HG03460 (cell line): ENCODE data around the gene CHMP4B.

Experiments
- ATAC-seq: cut with Tn5 transposase; IDR thresholded peaks from one replicate; pipeline ENCODE4 v1.9.1; 2021; ENCODE audit not compliant: unreplicated experiment

CHMP4B gene, protein sequence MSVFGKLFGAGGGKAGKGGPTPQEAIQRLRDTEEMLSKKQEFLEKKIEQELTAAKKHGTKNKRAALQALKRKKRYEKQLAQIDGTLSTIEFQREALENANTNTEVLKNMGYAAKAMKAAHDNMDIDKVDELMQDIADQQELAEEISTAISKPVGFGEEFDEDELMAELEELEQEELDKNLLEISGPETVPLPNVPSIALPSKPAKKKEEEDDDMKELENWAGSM

DNA sequence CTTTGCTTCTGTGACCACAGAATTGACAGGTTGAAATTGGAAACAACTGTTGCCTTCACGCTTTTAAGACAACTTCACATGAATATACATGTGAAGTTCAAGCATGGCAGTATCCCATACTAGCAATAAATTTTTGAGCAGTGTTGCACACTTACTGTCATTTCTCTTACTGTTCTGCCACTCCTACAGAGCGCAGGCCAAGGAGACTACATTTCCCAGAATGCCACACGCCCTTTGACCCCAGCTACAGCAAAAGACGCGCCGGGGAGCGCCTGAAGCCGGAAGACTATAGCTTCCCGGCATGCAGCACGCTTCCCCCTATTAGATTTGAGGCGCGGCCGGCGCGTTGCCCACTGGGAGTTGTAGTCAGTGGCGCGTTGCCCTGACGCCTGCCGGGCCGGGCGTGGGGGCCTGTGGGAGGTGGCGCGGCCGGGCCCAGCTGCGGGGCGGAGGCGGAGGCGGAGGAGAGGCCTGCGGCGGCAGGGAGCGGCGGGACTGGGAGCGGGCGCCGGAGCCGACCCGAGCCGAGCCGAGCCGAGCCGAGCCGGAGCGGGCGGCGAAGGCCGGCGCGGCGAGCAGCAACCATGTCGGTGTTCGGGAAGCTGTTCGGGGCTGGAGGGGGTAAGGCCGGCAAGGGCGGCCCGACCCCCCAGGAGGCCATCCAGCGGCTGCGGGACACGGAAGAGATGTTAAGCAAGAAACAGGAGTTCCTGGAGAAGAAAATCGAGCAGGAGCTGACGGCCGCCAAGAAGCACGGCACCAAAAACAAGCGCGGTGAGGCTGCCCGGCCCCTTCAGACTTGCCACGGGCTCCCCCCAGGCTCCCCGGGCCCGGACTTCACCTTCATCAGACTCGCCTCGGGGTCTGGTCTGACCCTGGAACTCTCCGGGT is at the start of gene CHMP4B:
TSS of gene CHMP4B (plus strand) at position 464 of the 891 bp plus-strand sequence. CDS start at position 585, 121 bp downstream.
- ATAC-seq: peak; percentile 92

DNA sequence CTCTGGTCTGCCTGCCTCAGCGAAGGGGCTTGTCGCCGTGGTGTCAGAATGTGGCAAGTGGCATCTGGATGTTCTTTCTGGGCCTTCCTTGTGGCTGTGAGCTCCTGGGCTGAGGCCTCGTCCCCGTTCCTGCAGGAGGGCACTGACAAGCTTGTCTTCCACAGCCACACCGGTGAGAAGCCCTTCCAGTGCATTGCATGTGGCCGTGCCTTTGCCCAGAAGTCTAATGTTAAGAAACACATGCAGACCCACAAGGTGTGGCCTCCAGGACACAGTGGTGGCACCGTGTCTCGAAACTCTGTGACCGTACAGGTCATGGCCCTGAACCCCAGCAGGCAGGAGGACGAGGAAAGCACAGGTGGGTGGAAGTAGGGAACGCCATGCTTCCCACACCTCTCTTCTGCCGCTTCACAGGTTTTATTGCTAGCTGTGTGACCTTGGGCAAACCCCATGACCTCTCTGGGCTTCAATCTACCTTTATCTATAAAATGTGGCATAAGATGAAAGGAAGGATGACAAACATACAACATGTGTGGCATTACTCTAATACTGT is 49.4 kb upstream of the CHMP4B start:
- no peak for ATAC-seq

DNA sequence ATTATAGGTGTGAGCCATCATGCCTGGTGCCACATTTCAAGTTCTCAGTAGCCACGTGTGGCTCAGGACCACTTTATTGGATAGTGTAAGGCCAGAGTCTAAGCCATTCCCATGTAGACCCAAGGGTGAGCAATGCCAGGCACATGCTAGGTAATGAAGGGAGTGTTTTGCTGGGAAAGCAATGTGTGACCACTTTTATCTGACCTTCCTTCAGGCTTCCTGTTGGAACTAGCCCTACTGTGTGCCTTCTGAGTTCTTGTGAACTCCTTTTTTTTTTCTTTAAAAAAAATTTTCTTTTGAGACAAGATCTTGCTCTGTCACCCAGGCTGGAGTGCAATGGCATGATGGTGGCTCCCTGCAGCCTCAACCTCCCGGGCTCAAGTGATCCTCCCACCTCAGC is 46.0 kb upstream of the CHMP4B start:
- ATAC-seq: no peak

DNA sequence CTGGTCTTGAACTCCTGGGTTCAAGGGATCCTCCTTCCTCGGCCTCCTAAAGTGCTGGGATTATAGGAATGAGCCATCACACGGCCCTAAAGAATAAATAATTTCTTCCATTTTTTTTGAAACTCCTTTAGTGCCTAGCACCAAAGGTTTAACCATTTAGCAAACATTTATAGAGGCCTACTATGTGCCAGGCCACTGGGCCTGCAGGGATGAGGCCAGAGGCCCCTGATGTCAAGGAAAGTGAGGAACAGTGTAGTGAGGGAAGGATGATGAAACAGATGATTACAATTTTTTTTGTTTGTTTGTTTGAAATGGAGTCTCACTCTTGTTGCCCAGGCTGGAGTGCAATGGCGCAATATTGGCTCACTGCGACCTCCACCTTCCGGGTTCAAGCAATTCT is 45.6 kb upstream of the CHMP4B start:
- no peak for ATAC-seq

DNA sequence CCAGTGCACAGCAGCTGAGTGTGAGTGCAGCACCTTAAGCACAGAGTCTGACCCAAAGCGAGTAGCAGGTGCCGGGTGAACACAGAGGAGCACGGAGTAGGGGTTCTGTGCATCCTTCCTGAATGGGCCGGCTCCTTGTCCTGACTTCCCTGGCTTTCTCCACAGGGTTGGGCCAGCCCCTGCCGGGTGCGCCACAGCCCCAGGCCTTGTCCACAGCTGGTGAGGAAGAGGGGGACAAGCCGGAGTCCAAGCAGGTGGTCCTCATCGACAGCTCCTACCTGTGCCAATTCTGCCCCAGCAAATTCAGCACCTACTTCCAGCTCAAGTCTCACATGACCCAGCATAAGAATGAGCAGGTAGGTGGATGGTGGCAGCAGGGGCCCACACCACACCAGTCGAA is 44.5 kb upstream of the CHMP4B start:
- no peak for ATAC-seq

DNA sequence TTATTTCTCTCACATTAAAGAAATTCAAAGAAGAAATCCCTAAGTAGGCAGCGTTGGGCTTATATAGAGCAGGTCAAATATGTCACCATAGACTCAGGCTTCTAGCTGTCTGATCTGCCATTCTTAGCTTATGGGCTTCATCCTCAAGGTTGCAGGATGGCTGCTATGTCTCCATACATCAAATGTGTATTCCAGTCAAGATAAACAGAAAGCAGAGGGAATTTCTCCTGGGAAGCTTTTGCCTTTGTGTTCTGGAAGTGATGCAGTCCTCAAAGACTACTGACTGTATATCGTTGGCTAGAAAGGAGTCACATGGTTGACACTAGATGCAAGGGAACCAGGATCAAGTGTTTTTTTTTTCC is 43.4 kb upstream of the CHMP4B start:
- no peak for ATAC-seq

DNA sequence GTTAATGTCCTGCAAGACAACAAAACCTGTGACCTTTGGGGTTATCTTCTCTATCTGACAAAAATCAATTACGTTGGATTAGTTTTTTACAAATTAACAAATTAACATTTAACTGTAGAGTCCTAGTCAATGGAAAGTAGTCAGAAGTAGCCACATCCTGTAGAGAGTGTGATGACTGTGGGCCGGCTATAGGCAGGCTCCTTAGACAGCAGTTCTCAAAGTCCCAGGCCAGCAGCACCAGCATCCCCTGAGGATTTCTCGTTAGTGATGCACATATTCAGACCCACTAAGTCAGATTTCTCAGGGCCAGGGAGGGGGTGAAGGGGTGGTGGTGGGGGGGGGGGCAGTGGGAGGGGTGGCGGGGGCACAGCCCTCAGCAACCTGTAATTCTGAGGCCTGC is 42.1 kb upstream of the CHMP4B start:
- ATAC-seq: no peak

DNA sequence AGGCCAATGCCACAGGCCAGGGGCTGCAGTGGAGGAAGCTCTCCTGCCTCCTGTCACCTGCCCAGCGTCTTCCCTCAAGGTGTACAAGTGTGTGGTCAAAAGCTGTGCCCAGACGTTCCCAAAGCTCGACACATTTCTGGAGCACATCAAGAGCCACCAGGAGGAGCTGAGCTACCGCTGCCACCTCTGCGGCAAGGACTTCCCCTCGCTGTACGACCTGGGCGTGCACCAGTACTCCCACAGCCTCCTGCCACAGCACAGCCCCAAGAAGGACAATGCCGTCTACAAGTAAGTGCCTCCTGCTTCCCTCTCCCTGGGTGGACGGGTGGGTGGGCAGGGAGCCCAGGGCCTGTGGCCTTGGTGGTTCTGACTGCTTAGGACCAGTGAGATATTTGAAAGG is 41.1 kb upstream of the CHMP4B start:
- no peak for ATAC-seq

DNA sequence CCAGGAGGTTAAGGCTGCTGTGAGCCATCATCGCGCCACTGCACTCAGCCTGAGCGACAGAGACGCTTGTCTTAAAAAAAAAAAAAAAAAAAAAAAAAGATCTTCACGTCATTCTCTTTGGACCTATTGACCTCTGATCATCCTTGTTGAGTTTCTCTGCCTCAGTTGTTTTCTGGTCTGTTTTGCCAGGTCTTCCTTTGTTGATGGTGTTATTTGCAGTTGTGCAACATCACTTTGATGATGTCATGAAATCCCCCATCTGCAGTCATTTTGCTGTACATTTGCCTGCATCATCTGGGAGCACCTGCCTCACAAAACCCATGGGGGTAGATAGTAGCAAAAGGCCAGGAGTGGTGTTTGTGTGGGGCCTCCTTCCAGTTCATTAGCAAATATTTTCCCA is 39.2 kb upstream of the CHMP4B start:
- no peak for ATAC-seq

DNA sequence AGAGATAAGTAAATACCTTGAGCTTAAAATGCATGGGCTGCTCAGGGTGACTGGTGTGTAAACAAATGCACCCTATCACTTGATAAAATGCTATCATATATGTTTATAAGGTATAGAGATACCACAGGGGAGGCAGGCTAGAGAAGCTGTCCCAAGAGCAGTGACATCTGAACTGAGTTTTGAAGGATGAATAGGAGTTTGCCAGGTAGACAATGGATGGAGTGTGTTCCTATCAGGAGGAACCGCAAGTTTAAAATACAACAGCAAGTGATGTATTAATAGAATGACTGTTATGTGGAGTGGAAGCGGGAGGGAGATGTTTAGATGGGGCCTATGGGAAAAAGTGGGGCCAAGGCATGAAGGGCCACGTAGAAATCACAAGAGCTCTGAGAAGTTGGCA is 38.7 kb upstream of the CHMP4B start:
- no peak for ATAC-seq

DNA sequence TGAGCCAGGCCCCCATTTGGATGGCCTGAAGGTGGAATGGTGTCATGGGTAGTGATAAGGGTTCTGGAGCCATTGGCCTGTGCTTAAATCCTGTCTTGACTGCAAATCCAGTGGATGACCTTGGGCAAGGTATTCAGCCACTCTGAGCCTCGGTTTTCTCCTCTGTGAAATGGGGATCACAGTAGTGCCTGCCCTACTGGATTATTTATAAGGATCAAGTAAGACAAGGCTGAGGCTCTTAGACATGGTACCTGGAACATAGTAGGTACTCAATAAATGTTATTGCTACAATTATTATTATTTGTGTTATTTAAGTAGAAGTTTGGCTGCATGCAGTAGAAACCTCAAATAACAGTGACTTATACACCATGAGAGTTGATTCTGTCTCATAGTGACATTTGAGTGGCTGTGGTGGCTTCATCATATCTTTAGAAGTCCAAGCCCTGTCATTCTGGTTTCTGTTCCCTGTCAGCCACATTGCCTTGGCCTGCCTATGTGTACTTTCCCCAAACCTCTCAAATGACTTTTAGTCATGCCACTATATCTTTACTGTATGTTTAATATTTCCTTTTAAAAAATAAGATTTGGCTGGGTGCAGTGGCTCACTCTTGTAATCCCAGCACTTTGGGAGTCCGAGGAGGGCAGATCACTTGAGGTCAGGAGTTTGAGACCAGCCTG is 37.6 kb upstream of the CHMP4B start:
- ATAC-seq: peak; percentile 55

DNA sequence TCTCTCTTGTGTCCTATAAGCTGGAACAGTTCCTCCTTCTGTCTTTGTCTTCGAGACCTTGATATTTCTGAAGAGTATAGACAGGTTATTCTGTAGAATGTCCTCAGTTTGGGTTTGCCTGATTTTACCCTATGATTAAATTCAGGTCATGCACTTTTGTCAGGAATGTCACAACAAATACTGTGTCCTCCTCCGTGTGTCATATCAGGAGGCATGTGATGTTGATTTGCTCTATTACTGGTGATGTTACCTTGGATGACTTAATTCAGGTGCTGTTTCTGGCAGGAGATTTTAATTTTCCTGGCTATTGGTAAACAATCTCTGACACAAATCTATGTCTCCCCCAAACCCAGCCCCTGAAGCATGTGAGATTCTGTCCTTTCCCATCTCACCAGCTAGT is 33.3 kb upstream of the CHMP4B start:
- ATAC-seq: no peak

DNA sequence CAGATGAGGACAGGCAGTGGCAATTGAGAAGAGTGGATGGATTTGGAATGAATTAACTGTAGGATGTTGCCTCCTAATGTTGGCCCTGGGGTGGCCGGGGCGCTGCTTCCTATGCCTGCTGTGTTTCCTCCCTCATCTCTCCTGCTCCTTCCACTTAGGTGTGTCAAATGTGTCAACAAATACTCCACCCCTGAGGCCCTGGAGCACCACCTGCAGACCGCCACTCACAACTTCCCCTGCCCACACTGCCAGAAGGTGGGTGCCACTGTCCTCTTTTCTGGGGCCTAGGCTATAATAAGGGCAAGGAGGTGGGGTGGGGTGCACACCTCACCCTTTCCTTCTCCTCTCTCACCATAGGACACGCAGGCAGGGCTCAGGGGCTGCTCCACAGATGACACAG is 30.0 kb upstream of the CHMP4B start:
- ATAC-seq: no peak

DNA sequence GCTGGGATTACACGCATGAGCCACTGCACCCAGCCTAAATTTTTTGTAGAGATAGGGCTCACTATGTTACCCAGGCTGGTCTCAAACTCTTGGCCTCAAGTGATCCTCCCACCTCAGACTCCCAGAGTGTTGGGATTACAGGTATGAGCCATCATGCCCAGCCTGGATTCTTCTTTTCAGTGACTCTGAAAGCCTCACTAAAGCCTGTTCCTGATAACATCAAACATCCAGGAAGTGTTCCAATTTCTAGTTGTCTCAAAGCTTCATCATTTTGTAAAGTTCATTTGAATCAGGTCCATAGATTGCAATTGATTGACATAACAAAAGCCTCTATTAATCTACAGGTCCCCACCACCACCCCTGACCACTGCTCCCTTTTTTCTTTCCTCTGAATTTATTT is 29.2 kb upstream of the CHMP4B start:
- ATAC-seq: no peak

DNA sequence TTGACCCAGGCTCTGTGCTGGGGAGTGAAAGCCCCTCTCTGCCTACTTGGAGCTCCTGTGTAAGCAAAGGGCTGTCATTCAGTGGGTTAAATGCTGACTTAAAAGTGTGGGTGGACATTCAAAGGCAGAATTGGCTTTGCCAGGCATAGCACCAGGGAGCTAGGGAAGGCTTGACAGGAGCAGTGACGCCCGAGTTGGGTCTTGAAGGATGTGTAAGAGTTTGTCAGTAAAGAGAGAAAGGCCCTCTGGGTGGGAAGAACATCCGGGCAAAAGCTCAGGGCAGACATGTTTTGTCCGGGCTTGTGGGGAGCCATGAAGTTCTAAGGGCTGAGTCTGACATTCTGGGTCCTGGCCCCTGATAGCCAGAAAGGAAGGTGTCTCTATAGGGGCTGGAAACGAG is 27.9 kb upstream of the CHMP4B start:
- no peak for ATAC-seq

DNA sequence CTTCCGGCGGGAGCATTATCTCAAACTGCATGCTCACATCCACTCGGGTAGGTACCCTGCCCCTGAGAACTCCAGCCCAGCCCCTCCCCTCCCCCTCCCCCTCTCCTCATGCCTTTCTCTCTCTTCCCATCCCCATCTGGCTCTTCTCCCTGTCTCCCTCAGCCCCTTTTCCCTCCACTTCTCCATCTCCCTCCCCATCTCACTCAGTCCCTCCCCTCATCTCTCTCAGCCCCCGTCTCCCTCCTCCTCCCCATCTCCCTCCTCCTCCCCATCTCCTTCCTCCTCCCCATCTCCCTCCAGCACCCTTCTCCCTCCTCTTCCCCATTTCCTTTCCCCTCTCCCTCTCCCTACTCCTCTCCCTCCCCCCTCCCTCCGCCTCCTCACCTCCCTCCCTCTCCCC is 27.3 kb upstream of the CHMP4B start:
- ATAC-seq: no peak

DNA sequence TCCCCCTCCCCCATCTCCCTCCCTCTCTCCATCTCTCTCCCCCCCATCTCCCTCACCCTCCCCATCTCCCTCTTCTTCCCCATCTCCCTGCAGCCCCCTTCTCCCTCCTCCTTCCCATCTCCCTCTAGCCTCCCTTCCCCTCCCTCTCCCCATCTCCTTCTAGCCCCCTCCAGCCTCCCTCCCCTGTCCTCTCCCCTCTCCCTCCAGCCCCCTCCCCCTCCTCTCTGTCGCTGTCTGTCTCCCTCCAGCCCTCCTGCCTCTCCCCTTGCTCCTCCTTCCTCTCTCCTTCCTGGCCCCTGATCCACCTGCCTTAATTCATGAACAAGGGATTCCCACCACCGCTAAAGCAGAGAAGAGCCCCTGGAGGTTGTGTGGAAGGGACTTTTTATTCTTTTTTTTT is 26.9 kb upstream of the CHMP4B start:
- ATAC-seq: no peak

DNA sequence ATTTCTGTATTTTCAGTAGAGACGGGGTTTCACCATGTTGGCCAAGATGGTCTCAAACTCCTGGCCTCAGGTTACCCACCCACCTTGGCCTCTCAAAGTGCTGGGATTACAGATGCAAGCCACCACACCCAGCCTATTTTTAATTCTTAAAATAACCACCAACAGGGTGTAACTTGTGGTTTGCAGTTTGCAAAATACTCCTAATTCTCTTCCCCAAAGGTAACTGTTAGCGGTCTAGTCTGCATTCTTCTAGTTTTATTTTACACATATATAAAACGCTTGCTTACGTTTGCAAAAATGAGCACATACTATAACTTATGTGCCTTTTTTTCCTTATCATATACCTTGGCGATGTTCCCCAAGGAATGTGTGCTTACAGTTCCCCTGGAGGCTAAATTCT is 25.6 kb upstream of the CHMP4B start:
- no peak for ATAC-seq

DNA sequence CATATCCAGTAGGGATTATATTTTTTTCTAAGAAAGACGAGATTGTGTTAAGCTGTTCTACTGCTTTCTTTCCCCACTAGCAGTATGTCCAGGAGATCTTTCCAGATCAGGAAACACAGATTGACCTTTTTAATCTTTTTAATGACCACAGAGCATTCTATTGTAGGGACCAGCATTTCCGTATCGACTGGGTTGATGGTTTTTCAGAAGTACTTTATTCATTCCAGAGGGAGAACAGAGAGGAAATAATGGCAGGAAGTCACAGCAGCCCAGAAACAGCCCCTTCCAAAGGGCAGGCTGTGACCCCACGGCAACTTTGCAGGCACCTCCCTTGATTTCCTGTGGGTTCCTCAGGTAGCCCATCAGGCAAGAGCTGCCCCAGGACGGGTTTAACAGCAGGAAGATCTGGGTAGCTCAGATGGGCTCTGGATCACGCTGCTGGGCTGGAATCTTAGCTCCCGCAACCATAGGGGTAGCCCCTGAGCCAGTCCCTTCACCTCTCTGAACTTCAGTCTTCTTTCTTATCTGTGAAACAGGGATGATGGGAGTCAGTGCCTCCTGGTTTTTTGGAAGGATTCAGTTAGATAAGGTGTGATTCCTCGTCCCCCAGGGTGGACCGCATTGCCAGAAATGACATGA is 23.8 kb upstream of the CHMP4B start:
- ATAC-seq: no peak

DNA sequence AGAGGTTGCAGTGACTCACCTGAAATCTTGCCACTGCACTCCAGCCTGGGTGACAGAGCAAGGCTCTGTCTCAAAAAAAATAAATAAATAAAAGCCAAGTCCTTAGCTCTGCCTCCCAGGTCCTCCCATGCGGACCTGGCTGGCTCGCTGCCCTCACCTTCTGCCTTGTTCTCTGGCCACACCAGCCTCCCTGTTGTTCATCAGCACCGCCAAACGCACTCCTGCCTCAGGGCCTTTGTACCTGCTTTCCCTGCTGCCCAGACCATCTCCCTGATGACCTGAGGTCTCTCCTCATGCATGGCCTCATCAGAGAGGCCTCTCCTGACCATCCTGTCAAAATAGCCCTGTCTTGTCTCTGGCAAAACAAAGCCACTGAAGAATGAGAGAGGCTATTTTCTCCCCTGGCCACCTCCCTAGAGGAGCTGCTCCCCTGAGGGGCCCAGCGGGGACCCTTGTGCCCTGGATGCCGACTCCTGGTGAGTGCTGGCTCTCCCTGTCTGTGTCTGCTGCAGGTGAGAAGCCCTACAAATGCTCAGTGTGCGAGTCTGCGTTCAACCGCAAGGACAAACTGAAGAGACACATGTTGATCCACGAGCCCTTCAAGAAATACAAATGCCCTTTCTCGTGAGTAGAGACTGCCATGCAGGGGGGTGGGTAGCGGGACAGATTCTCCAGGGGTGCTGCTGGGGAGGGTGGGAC is 22.6 kb upstream of the CHMP4B start:
- no peak for ATAC-seq
